ENCODE measurements around the gene ZDHHC20.

Gene ZDHHC20

GRCh38 chr13:21478881-21479808 is 20.0 kb upstream of the ZDHHC20 start:
- peak; percentile 88 for DNase-seq (ENCODE audit: low read depth)
- TF ChIP-seq, protein P1, sequence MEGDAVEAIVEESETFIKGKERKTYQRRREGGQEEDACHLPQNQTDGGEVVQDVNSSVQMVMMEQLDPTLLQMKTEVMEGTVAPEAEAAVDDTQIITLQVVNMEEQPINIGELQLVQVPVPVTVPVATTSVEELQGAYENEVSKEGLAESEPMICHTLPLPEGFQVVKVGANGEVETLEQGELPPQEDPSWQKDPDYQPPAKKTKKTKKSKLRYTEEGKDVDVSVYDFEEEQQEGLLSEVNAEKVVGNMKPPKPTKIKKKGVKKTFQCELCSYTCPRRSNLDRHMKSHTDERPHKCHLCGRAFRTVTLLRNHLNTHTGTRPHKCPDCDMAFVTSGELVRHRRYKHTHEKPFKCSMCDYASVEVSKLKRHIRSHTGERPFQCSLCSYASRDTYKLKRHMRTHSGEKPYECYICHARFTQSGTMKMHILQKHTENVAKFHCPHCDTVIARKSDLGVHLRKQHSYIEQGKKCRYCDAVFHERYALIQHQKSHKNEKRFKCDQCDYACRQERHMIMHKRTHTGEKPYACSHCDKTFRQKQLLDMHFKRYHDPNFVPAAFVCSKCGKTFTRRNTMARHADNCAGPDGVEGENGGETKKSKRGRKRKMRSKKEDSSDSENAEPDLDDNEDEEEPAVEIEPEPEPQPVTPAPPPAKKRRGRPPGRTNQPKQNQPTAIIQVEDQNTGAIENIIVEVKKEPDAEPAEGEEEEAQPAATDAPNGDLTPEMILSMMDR (conservative IDR thresholded peaks at IDR 0.05; ENCODE audit: low read depth, low read length) = peak; percentile 59
- H3K4me3 ChIP-seq (ENCODE audit: low read depth, low read length) = peak overlapping the region; percentile 44

GRCh38 chr13:21476893-21477472 is 17.9 kb upstream of the ZDHHC20 start:
- TF ChIP-seq, protein P1 (conservative IDR thresholded peaks at IDR 0.05; ENCODE audit: low read depth, low read length) = peak; percentile 99
- H3K4me3 ChIP-seq (ENCODE audit: low read depth, low read length) = peak overlapping the region; percentile 56
- DNase-seq (ENCODE audit: low read depth) = peak; percentile 90

DNA sequence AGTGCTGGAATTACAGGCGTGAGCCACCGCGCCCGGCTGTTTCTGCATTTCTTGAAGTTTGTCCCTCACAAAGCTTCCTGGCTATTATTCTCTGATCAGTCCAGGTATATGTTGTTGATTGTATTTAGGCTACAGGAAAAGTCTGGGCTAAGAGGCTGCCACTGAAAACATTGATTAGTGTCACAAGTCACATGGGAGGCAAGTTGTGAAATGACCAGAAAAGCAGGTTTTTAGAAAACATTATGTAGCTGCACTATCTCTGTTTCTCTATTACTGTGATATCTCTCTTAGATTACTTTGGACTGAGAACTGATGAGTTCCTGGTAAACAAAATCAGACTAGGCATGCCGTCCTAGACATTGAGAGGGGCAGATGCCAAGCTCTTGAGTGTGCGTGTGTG is 16.0 kb upstream of the ZDHHC20 start:
- TF ChIP-seq, protein P1 (conservative IDR thresholded peaks at IDR 0.05; ENCODE audit: low read depth, low read length) = no peak
- DNase-seq (ENCODE audit: low read depth) = no peak
- no peak overlapping the region for H3K4me3 ChIP-seq (ENCODE audit: low read depth, low read length)

GRCh38 chr13:21470785-21471184 is 11.7 kb upstream of the ZDHHC20 start:
- DNase-seq (ENCODE audit: low read depth) = no peak
- no peak overlapping the region for H3K4me3 ChIP-seq (ENCODE audit: low read depth, low read length)
- TF ChIP-seq, protein P1 (conservative IDR thresholded peaks at IDR 0.05; ENCODE audit: low read depth, low read length) = no peak

GRCh38 chr13:21466527-21466926 is 7.4 kb upstream of the ZDHHC20 start:
- no peak overlapping the region for H3K4me3 ChIP-seq (ENCODE audit: low read depth, low read length)
- no peak for DNase-seq (ENCODE audit: low read depth)
- TF ChIP-seq, protein P1 (conservative IDR thresholded peaks at IDR 0.05; ENCODE audit: low read depth, low read length) = no peak

DNA sequence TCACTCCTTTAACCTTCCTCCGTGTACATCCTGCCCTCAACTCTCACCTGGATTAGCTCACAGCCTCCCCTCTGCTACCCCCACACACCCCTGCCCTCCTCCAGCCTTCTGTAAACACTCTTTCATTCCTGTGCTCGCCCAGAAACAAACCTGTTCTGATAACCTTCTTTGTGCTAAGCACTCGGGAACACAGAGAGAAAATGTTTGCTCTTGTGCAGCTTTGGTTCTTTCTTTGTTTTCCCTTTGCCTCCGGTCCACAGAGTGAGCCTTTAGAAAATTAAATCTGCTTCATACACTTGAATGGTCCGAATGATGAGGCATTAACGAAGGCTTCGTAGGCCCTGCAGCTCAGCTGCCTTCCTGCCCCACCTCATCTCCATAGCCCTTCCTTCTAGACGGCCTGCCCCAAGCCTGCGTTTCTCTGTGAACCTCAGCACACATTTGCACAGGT is 6.6 kb upstream of the ZDHHC20 start:
- no peak overlapping the region for H3K4me3 ChIP-seq (ENCODE audit: low read depth, low read length)
- no peak for DNase-seq (ENCODE audit: low read depth)
- TF ChIP-seq, protein P1 (conservative IDR thresholded peaks at IDR 0.05; ENCODE audit: low read depth, low read length) = no peak
